HepG2 (cell line): ENCODE measurements around the gene QRICH2. TPM values are rescaled to one million over a fixed set of nuclear protein-coding genes. Genes with fewer than 3 reads are reported as not detected.

Source experiments
- AHR ChIP-seq: IDR thresholded peaks from 2 replicates; pipeline ENCODE4 v1.6.1; 2018; ENCODE audit warnings: missing genetic modification reagents, missing compliant biosample characterization
- BRCA1 ChIP-seq: sonication (generic); formaldehyde crosslinking; IDR thresholded peaks from 2 replicates; pipeline ENCODE4 v1.4.0; 2020; ENCODE audit warnings: missing genetic modification reagents
- CEBPB ChIP-seq: IDR thresholded peaks from 2 replicates; pipeline ENCODE4 v1.6.1; 2011; ENCODE audit warnings: low read depth, low read length, improper control_type of control experiment, borderline replicate concordance
- GTF2F1 ChIP-seq: fragments of 150-350 bp; IDR thresholded peaks from 2 replicates; pipeline ENCODE4 v1.6.1; 2014; ENCODE audit warnings: low read length
- GZF1 ChIP-seq: sonication (generic); formaldehyde crosslinking; IDR thresholded peaks from 2 replicates; pipeline ENCODE4 v1.5.1; 2020; ENCODE audit warnings: mild to moderate bottlenecking, missing genetic modification reagents
- HOXA3 ChIP-seq: sonication (generic); formaldehyde crosslinking; IDR thresholded peaks from 2 replicates; pipeline ENCODE4 v1.5.0; 2020; ENCODE audit warnings: missing genetic modification reagents
- HOXA9 ChIP-seq: sonication (generic); formaldehyde crosslinking; IDR thresholded peaks from 2 replicates; pipeline ENCODE4 v1.8.1; 2022; ENCODE audit warnings: missing genetic modification reagents, mild to moderate bottlenecking, moderate library complexity, borderline replicate concordance
- REPIN1 ChIP-seq: sonication (generic); formaldehyde crosslinking; IDR thresholded peaks from 2 replicates; pipeline ENCODE4 v1.8.0; 2022; ENCODE audit warnings: missing genetic modification reagents, low read depth, mild to moderate bottlenecking, borderline replicate concordance
- SAP130 ChIP-seq: IDR thresholded peaks from 2 replicates; pipeline ENCODE4 v1.6.1; 2016; ENCODE audit warnings: low read depth
- SATB2 ChIP-seq: sonication (generic); formaldehyde crosslinking; IDR thresholded peaks from 2 replicates; pipeline ENCODE4 v1.5.0; 2020; ENCODE audit warnings: missing genetic modification reagents
- SMC3 ChIP-seq: IDR thresholded peaks from 2 replicates; pipeline ENCODE4 v1.6.1; 2011; ENCODE audit warnings: low read length, improper control_type of control experiment
- SNAPC2 ChIP-seq: sonication (generic); formaldehyde crosslinking; IDR thresholded peaks from 2 replicates; pipeline ENCODE4 v1.8.1; 2022; ENCODE audit warnings: mild to moderate bottlenecking, missing genetic modification reagents
- SP5 ChIP-seq: IDR thresholded peaks from 2 replicates; pipeline ENCODE4 v1.6.1; 2016; ENCODE audit warnings: low read depth, borderline replicate concordance
- ZFP41 ChIP-seq: sonication (generic); formaldehyde crosslinking; IDR thresholded peaks from 2 replicates; pipeline ENCODE4 v1.4.0; 2020; ENCODE audit warnings: mild to moderate bottlenecking, missing genetic modification reagents, borderline replicate concordance
- ZNF10 ChIP-seq: sonication (generic); formaldehyde crosslinking; IDR thresholded peaks from 2 replicates; pipeline ENCODE4 v1.4.0; 2020; ENCODE audit warnings: mild to moderate bottlenecking, low read depth, missing genetic modification reagents, borderline replicate concordance
- ZNF101 ChIP-seq: sonication (generic); formaldehyde crosslinking; IDR thresholded peaks from 2 replicates; pipeline ENCODE4 v1.4.0; 2020; ENCODE audit warnings: mild to moderate bottlenecking, low read depth, missing genetic modification reagents, borderline replicate concordance
- ZNF557 ChIP-seq: sonication (generic); formaldehyde crosslinking; IDR thresholded peaks from 2 replicates; pipeline ENCODE4 v1.4.0; 2020; ENCODE audit warnings: missing genetic modification reagents
- ZNF563 ChIP-seq: sonication (generic); formaldehyde crosslinking; IDR thresholded peaks from 2 replicates; pipeline ENCODE4 v1.8.0; 2022; ENCODE audit warnings: mild to moderate bottlenecking, moderate library complexity, missing genetic modification reagents
- ZNF619 ChIP-seq: sonication (generic); formaldehyde crosslinking; IDR thresholded peaks from 2 replicates; pipeline ENCODE4 v1.4.0; 2020; ENCODE audit warnings: mild to moderate bottlenecking, missing genetic modification reagents
- polyA plus RNA-seq, 8 experiments: library from polyadenylated mRNA; depleted of rRNA in 3 of 8; stranded (reverse) in 7 of 8; unstranded in 1 of 8; fragments of >200 nt; fragmentation: Illumina TruSeq in 4 of 8; extraction: Trizol in 4 of 8; gene quantifications; 2 replicates each; pipeline versions ENCODE4 v1.2.1 to v1.2.3, GENCODE V29; 2011 to 2016; ENCODE audit warnings: low read depth in 4 of 8, missing spikeins in 1 of 8, mixed read lengths in 1 of 8; ENCODE audit not compliant: insufficient read depth in 1 of 8
- total RNA-seq, 5 experiments: library from RNA; depleted of rRNA; stranded (reverse); fragments of >200 nt; fragmentation: Illumina TruSeq; extraction: Trizol; gene quantifications; 2 replicates each; pipeline ENCODE4 v1.2.3, GENCODE V29; 2016; ENCODE audit warnings: low read depth in 1 of 5
- TF ChIP-seq, protein P1 (sequence below): IDR thresholded peaks from 2 replicates; pipeline ENCODE4 v1.6.1; 2016; ENCODE audit warnings: low read depth, control low read depth
- TF ChIP-seq, protein P2 (sequence below): sonication (generic); formaldehyde crosslinking; IDR thresholded peaks from 2 replicates; pipeline ENCODE4 v1.4.0; 2020; ENCODE audit warnings: missing genetic modification reagents; ENCODE audit errors: not compliant biosample characterization
- TF ChIP-seq, protein P3 (sequence below): sonication (generic); formaldehyde crosslinking; IDR thresholded peaks from 2 replicates; pipeline ENCODE4 v1.9.0; 2022; ENCODE audit warnings: low read depth, missing genetic modification reagents
- TF ChIP-seq, protein P4 (sequence below): fragments of 450-650 bp; IDR thresholded peaks from 2 replicates; pipeline ENCODE4 v1.6.1; 2017
- TF ChIP-seq, protein P5 (sequence below): sonication (generic); formaldehyde crosslinking; IDR thresholded peaks from 2 replicates; pipeline ENCODE4 v1.5.1; 2020; ENCODE audit warnings: missing genetic modification reagents, mild to moderate bottlenecking, borderline replicate concordance

Gene QRICH2
- total and polyA plus RNA-seq, 2 of the 13 experiments (the other 11 are each of a cell fraction or from before 2014, with no cell fraction given) = 3.7 to 5.7 TPM

DNA sequence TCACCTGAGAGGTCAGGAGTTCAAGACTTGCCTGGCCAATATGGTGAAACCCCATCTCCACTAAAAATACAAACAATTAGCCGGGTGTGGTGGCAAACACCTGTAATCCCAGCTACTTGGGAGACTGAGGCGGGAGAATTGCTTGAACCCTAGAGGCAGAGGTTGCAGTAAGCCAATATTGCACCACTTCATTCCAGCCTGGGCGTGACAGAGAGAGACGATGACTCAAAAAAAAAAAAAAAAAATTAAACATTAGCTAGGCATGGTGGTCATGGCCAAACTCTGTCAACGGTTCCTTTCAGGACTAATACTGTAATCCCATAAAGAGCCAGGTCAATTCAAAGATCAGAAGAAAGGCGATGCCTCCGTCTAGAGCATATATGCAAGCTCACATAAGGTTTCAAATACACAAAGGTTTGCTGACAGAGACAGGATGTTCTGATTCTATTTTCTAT lies 70.2 kb downstream of the QRICH2 start (continued):
- TF ChIP-seq ZNF101 (CRISPR knock-in tag) (no peak), SMC3 (peak; percentile 16; the same call in 1 of the 2 replicates), HOXA3 (CRISPR knock-in tag) (peak; percentile 50; the same call in 1 of the 2 replicates), REPIN1 (CRISPR knock-in tag) (peak; percentile 65), CEBPB (peak; percentile 92), GZF1 (CRISPR knock-in tag) (no peak), ZNF10 (CRISPR knock-in tag) (no peak), SP5 (CRISPR knock-in tag) (peak; percentile 79; the same call in 1 of the 2 replicates), ZNF563 (no peak), SAP130 (CRISPR knock-in tag) (peak; percentile 83), BRCA1 (CRISPR knock-in tag) (no peak), HOXA9 (no peak), ZFP41 (CRISPR knock-in tag) (no peak), SATB2 (CRISPR knock-in tag) (no peak; the same call in 1 of the 2 replicates), ZNF619 (no peak), AHR (CRISPR knock-in tag) (no peak), SNAPC2 (CRISPR knock-in tag) (0 out of 2 replicates have a peak, but pooled peaks have one; percentile 25), GTF2F1 (no peak), ZNF557 (CRISPR knock-in tag) (no peak)
- TF ChIP-seq, protein P1, sequence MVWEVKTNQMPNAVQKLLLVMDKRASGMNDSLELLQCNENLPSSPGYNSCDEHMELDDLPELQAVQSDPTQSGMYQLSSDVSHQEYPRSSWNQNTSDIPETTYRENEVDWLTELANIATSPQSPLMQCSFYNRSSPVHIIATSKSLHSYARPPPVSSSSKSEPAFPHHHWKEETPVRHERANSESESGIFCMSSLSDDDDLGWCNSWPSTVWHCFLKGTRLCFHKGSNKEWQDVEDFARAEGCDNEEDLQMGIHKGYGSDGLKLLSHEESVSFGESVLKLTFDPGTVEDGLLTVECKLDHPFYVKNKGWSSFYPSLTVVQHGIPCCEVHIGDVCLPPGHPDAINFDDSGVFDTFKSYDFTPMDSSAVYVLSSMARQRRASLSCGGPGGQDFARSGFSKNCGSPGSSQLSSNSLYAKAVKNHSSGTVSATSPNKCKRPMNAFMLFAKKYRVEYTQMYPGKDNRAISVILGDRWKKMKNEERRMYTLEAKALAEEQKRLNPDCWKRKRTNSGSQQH (CRISPR knock-in tag) = no peak; the same call in 1 of the 2 replicates
- TF ChIP-seq, protein P2, sequence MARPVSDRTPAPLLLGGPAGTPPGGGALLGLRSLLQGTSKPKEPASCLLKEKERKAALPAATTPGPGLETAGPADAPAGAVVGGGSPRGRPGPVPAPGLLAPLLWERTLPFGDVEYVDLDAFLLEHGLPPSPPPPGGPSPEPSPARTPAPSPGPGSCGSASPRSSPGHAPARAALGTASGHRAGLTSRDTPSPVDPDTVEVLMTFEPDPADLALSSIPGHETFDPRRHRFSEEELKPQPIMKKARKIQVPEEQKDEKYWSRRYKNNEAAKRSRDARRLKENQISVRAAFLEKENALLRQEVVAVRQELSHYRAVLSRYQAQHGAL (CRISPR knock-in tag) = no peak
- TF ChIP-seq, protein P3, sequence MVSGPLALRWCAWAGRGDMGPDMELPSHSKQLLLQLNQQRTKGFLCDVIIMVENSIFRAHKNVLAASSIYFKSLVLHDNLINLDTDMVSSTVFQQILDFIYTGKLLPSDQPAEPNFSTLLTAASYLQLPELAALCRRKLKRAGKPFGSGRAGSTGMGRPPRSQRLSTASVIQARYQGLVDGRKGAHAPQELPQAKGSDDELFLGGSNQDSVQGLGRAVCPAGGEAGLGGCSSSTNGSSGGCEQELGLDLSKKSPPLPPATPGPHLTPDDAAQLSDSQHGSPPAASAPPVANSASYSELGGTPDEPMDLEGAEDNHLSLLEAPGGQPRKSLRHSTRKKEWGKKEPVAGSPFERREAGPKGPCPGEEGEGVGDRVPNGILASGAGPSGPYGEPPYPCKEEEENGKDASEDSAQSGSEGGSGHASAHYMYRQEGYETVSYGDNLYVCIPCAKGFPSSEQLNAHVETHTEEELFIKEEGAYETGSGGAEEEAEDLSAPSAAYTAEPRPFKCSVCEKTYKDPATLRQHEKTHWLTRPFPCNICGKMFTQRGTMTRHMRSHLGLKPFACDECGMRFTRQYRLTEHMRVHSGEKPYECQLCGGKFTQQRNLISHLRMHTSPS (CRISPR knock-in tag) = no peak
- TF ChIP-seq, protein P4, sequence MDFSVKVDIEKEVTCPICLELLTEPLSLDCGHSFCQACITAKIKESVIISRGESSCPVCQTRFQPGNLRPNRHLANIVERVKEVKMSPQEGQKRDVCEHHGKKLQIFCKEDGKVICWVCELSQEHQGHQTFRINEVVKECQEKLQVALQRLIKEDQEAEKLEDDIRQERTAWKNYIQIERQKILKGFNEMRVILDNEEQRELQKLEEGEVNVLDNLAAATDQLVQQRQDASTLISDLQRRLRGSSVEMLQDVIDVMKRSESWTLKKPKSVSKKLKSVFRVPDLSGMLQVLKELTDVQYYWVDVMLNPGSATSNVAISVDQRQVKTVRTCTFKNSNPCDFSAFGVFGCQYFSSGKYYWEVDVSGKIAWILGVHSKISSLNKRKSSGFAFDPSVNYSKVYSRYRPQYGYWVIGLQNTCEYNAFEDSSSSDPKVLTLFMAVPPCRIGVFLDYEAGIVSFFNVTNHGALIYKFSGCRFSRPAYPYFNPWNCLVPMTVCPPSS = no peak
- TF ChIP-seq, protein P5, sequence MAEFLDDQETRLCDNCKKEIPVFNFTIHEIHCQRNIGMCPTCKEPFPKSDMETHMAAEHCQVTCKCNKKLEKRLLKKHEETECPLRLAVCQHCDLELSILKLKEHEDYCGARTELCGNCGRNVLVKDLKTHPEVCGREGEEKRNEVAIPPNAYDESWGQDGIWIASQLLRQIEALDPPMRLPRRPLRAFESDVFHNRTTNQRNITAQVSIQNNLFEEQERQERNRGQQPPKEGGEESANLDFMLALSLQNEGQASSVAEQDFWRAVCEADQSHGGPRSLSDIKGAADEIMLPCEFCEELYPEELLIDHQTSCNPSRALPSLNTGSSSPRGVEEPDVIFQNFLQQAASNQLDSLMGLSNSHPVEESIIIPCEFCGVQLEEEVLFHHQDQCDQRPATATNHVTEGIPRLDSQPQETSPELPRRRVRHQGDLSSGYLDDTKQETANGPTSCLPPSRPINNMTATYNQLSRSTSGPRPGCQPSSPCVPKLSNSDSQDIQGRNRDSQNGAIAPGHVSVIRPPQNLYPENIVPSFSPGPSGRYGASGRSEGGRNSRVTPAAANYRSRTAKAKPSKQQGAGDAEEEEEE = no peak
